GM19467 (cell line): ENCODE measurements around the gene TADA3.
A peak's percentile ranks its signal among the peaks of the same experiment; 100 is the strongest.
"Not testable (repeated sequence)": the region's sequence is repeated elsewhere in the genome, so short reads cannot be mapped to it uniquely, and the experiment has no call there.

ENCODE experiments used
- ATAC-seq: cut with Tn5 transposase; IDR thresholded peaks from one replicate; pipeline ENCODE4 v1.9.1; 2021; ENCODE audit warnings: mild to moderate bottlenecking, moderate library complexity; ENCODE audit not compliant: unreplicated experiment

TADA3 gene

GRCh38 chr3:9784965-9785364, 7.3 kb downstream of the TADA3 start:
- no peak for ATAC-seq

GRCh38 chr3:9783954-9784353, 8.3 kb downstream of the TADA3 start:
- no peak for ATAC-seq

- no peak for ATAC-seq
Observed at GRCh38 chr3:9782770-9783169, 9.5 kb downstream of the TADA3 start.

GRCh38 chr3:9781978-9782603, 10.2 kb downstream of the TADA3 start:
- no peak for ATAC-seq

- ATAC-seq = no peak
Observed at GRCh38 chr3:9781551-9781950, 10.7 kb downstream of the TADA3 start.

GRCh38 chr3:9780910-9781309, 11.4 kb downstream of the TADA3 start:
- ATAC-seq = no peak

- no peak for ATAC-seq
Observed at GRCh38 chr3:9780458-9780812, 11.8 kb downstream of the TADA3 start.

- ATAC-seq = peak; percentile 61
Observed at GRCh38 chr3:9779721-9780457, 12.4 kb downstream of the TADA3 start.

GRCh38 chr3:9779075-9779593, 13.1 kb downstream of the TADA3 start:
- no peak for ATAC-seq

GRCh38 chr3:9778143-9779074, 13.9 kb downstream of the TADA3 start:
- no peak for ATAC-seq

- no peak for ATAC-seq
Observed at GRCh38 chr3:9777694-9778021, 14.6 kb downstream of the TADA3 start.

GRCh38 chr3:9776896-9777693, 15.2 kb downstream of the TADA3 start:
- ATAC-seq = no peak

GRCh38 chr3:9771007-9771406, 21.3 kb downstream of the TADA3 start:
- ATAC-seq = not testable (repeated sequence)

- ATAC-seq = no peak
Observed at GRCh38 chr3:9770276-9770812, 21.9 kb downstream of the TADA3 start.

- peak; percentile 48 for ATAC-seq
Observed at GRCh38 chr3:9769426-9770275, 22.6 kb downstream of the TADA3 start, which contains the start of gene CAMK1. TSS of gene CAMK1 (minus strand) at chr3:9769947. CDS start at chr3:9767749, 2,198 bp downstream.

- no peak for ATAC-seq
Observed at GRCh38 chr3:9769012-9769411, 23.3 kb downstream of the TADA3 start.

- ATAC-seq = no peak
Observed at GRCh38 chr3:9768141-9768775, 24.0 kb downstream of the TADA3 start.

GRCh38 chr3:9767418-9767817, 24.9 kb downstream of the TADA3 start:
- no peak for ATAC-seq

GRCh38 chr3:9765865-9766264, 26.4 kb downstream of the TADA3 start:
- no peak for ATAC-seq
